Endothelial cell of umbilical vein (primary cell): Measurements from ENCODE around the gene CTSD. TPM values are rescaled to one million over a fixed set of nuclear protein-coding genes. Genes with fewer than 3 reads are reported as not detected.

Experiments used
- BruUV-seq: library from RNA; stranded (reverse); fragments of 400-500 nt; replicated peaks from 2 replicates; lab custom pipeline; 2021; lab: Mats Ljungman, UMichigan
- CTCF ChIA-PET: fragments of 300-600, 350-600 bp; sonication (Branson Sonifier 250); formaldehyde crosslinking; loops from one replicate; lab custom pipeline; 2021; ENCODE audit warnings: antibody characterized with exemption, inconsistent platforms; lab: Charles Lee
- POLR2A ChIA-PET: fragments of 300-600, 350-600 bp; sonication (Branson Sonifier 250); formaldehyde crosslinking; loops from one replicate; lab custom pipeline; 2021; ENCODE audit warnings: antibody characterized with exemption, inconsistent platforms; lab: Charles Lee
- DNase-seq: peaks from one replicate; pipeline ENCODE4 v3.0.0-alpha.2; 2011; ENCODE audit warnings: low read depth, low spot score
- FAIRE-seq: peaks from 2 replicates; lab custom pipeline; 2011; peaks lifted over from hg19 to GRCh38; lab: Jason Lieb, UNC
- H2AFZ ChIP-seq: 2 replicates; pipeline ENCODE4 v1.6.0; 2012; ENCODE audit warnings: low read depth, low read length, control low read depth, inconsistent platforms
- H3K27ac ChIP-seq: 2 replicates; pipeline ENCODE4 v1.5.1; 2011; ENCODE audit warnings: low read depth, mild to moderate bottlenecking, control low read depth, low read length, moderate library complexity; ENCODE audit not compliant: insufficient read depth
- H3K27me3 ChIP-seq, 2 experiments: 2 replicates each; pipeline versions ENCODE4 v1.6.0 to v1.6.1; 2011; ENCODE audit warnings: low read length in 2 of 2, mixed read lengths in 1 of 2; ENCODE audit not compliant: control insufficient read depth in 2 of 2, insufficient read depth in 2 of 2
- H3K36me3 ChIP-seq, 2 experiments: 2 replicates in 1 of 2; 3 replicates in 1 of 2; pipeline ENCODE4 v1.5.1; 2011; ENCODE audit warnings: low read length in 2 of 2, mild to moderate bottlenecking in 1 of 2, moderate library complexity in 1 of 2; ENCODE audit not compliant: control insufficient read depth in 2 of 2, insufficient read depth in 2 of 2; ENCODE audit errors: extremely low read depth in 1 of 2
- H3K4me1 ChIP-seq: 3 replicates; pipeline ENCODE4 v1.5.1; 2011; ENCODE audit warnings: mild to moderate bottlenecking, low read length; ENCODE audit not compliant: control insufficient read depth, insufficient read depth; ENCODE audit errors: extremely low read depth
- H3K4me2 ChIP-seq: 2 replicates; pipeline ENCODE4 v1.6.1; 2011; ENCODE audit warnings: low read length, control low read depth, mixed read lengths; ENCODE audit not compliant: insufficient read depth
- H3K4me3 ChIP-seq, 3 experiments: fragments of 200-600 bp in 1 of 3; sonication (generic), shearing (Covaris generic) in 1 of 3; replicated peaks in 1 of 3; 2 replicates each; pipeline ENCODE4 v1.5.1; 2011 to 2016; ENCODE audit warnings: control low read depth in 3 of 3, low read length in 3 of 3, mild to moderate bottlenecking in 2 of 3, inconsistent platforms in 1 of 3, low read depth in 1 of 3, moderate library complexity in 1 of 3; ENCODE audit not compliant: insufficient read depth in 1 of 3
- H3K79me2 ChIP-seq: 2 replicates; pipeline ENCODE4 v1.6.0; 2012; ENCODE audit warnings: low read length, inconsistent platforms; ENCODE audit not compliant: control insufficient read depth, insufficient read depth
- H3K9ac ChIP-seq: replicated peaks from 2 replicates; pipeline ENCODE3; 2011; ENCODE audit warnings: low read length, control low read depth; ENCODE audit not compliant: insufficient read depth; ENCODE audit errors: extremely low read depth
- H3K9me1 ChIP-seq: replicated peaks from 3 replicates; pipeline ENCODE4 v1.6.0; 2011; ENCODE audit warnings: mild to moderate bottlenecking, low read length; ENCODE audit not compliant: control insufficient read depth, insufficient read depth; ENCODE audit errors: extremely low read depth
- H3K9me3 ChIP-seq: replicated peaks from 2 replicates; pipeline ENCODE4 v1.5.1; 2012; ENCODE audit warnings: low read length, inconsistent platforms; ENCODE audit not compliant: control insufficient read depth, insufficient read depth
- H4K20me1 ChIP-seq: replicated peaks from 2 replicates; pipeline ENCODE3; 2011; ENCODE audit warnings: mild to moderate bottlenecking, low read length; ENCODE audit not compliant: control insufficient read depth, insufficient read depth; ENCODE audit errors: extremely low read depth
- CTCF ChIP-seq, 2 donors: IDR thresholded peaks; 1 replicate in 1 of 2; 2 replicates in 1 of 2; pipeline ENCODE4 v1.5.1; 2011; ENCODE audit warnings: low read length in 2 of 2, mild to moderate bottlenecking in 2 of 2, moderate library complexity in 2 of 2, control low read depth in 1 of 2, inconsistent platforms in 1 of 2, low read depth in 1 of 2; ENCODE audit not compliant: insufficient read depth in 1 of 2; ENCODE audit errors: extremely low read depth in 1 of 2
- EZH2 ChIP-seq: IDR thresholded peaks from 2 replicates; pipeline ENCODE4 v1.6.1; 2012; ENCODE audit warnings: borderline replicate concordance, low read depth, mild to moderate bottlenecking, moderate library complexity, low read length, inconsistent platforms; ENCODE audit not compliant: severe bottlenecking
- FOS ChIP-seq: IDR thresholded peaks from 2 replicates; pipeline ENCODE4 v1.6.1; 2011; ENCODE audit warnings: mild to moderate bottlenecking, low read length, moderate library complexity, borderline replicate concordance; ENCODE audit not compliant: insufficient read depth
- GATA2 ChIP-seq: IDR thresholded peaks from 2 replicates; pipeline ENCODE4 v1.7.0; 2011; ENCODE audit warnings: low read depth, mild to moderate bottlenecking, moderate library complexity, mixed read lengths, low read length; ENCODE audit not compliant: insufficient read length, insufficient read depth
- JUN ChIP-seq: IDR thresholded peaks from 2 replicates; pipeline ENCODE4 v1.6.1; 2011; ENCODE audit warnings: borderline replicate concordance, low read depth; ENCODE audit not compliant: insufficient read length, insufficient read depth
- MAX ChIP-seq: IDR thresholded peaks from 2 replicates; pipeline ENCODE4 v1.6.1; 2011; ENCODE audit not compliant: insufficient read depth, insufficient read length
- MYC ChIP-seq: IDR thresholded peaks from one replicate; pipeline ENCODE4 v1.6.1; 2011; ENCODE audit warnings: mild to moderate bottlenecking, low read depth, low read length
- POLR2A ChIP-seq: IDR thresholded peaks from 2 replicates; pipeline ENCODE4 v1.6.1; 2012; ENCODE audit warnings: low read depth, mild to moderate bottlenecking, control low read depth, low read length
- POLR2AphosphoS5 ChIP-seq: IDR thresholded peaks from 2 replicates; pipeline ENCODE4 v1.6.1; 2012; ENCODE audit warnings: low read depth, mild to moderate bottlenecking, control low read depth, low read length, moderate library complexity; ENCODE audit not compliant: insufficient read depth
- dilution Hi-C: fragments of 300-500 bp; cut with MboI; formaldehyde crosslinking; loops from one replicate; pipeline ENCODE4 v1.15.0; 2019; ENCODE audit warnings: low sequenced_read_pairs; ENCODE audit not compliant: extremely low pct_ligation_motif_present
- intact Hi-C: fragments of 100-400 bp; cut with micrococcal nuclease; formaldehyde crosslinking; loops from one replicate; pipeline ENCODE4 v1.10.0; 2022
- polyA plus RNA-seq, 4 experiments: library from polyadenylated mRNA; depleted of rRNA in 3 of 4; stranded (reverse) in 3 of 4; unstranded in 1 of 4; fragments of >200 nt; gene quantifications; 2 replicates each; pipeline versions ENCODE4 v1.2.1 to v1.2.3, GENCODE V29; 2011 to 2012; ENCODE audit warnings: missing spikeins in 1 of 4
- total RNA-seq: library from RNA; stranded (reverse); gene quantifications from 2 replicates; pipeline ENCODE4 v1.2.3, GENCODE V29; 2021

CTSD gene
- total and polyA plus RNA-seq, 2 donors (not counting 3 experiments of a cell fraction or from before 2014, with no cell fraction given), result 215 to 248 TPM

DNA sequence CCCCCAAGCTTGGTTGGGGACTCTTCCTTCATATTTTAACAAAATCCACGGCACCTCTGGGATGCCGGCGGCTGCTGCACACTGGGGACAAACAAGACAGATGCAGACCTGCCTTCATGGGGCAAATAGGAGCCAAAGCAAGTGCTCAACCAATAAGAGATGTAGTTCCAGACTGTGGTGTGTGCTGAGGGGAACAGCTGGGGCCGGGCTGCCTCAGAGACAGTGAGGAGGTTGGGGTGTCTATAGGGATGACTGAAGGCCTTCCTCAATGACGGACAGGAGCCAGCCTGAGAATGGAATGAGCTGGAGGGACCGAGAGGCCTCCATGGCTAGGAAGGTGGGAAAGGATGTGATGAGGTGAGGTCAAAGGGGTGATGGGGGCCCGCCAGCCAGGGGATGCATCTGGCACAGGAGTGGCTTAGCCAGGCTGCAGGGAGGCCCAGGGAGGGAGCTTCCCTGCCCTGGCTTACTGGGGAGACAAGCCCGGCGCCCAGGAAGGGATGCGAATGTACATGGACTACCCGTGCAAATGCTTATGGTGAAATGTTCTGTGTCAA is 10.3 kb upstream of the CTSD start:
- TF ChIP-seq MYC, result no peak
- no peak for TF ChIP-seq JUN
- TF ChIP-seq POLR2A, result no peak
- no peak for TF ChIP-seq EZH2
- TF ChIP-seq GATA2, result no peak
- no peak for TF ChIP-seq POLR2AphosphoS5
- TF ChIP-seq FOS, result no peak
- TF ChIP-seq CTCF (IDR thresholded peaks at IDR 0.05; ENCODE audit: extremely low read depth in 1 of 2, insufficient read depth in 1 of 2, low read depth in 1 of 2, low read length in 2 of 2), result no peak
- no peak for TF ChIP-seq MAX
- H3K4me1 ChIP-seq, result peaks cover 7% of the 10 kb centered on the region
- H3K36me3 ChIP-seq, result no peaks in the 10 kb centered on the region
- dilution Hi-C loops (no loop called here), intact Hi-C loops (no loop called here)
- no TSS peak for BruUV-seq
- POLR2A ChIA-PET, result no interaction called here
- no peaks in the 10 kb centered on the region for H3K9me1 ChIP-seq
- no peak overlapping the region for H2AFZ ChIP-seq
- FAIRE-seq (no peak), DNase-seq (no peak)
- H3K27ac ChIP-seq, result no peak overlapping the region
- no peak overlapping the region for H3K4me3 ChIP-seq
- H3K79me2 ChIP-seq, result no peaks in the 10 kb centered on the region
- CTCF ChIA-PET, result interaction anchor here (1.3 kb wide), 1 partner anchor 10 kb away, joined by 5 read pairs; the partner anchor contains the start of gene CTSD
- no peak overlapping the region for H3K4me2 ChIP-seq
- no peaks in the 10 kb centered on the region for H3K9me3 ChIP-seq
- no peak overlapping the region for H3K9ac ChIP-seq
- H3K27me3 ChIP-seq, result no peaks in the 10 kb centered on the region
- no peaks in the 10 kb centered on the region for H4K20me1 ChIP-seq
